Astrocyte (in vitro differentiated cells and primary cell): Measurements from ENCODE around the gene KCNK13. TPM values are rescaled to one million over a fixed set of nuclear protein-coding genes. Genes with fewer than 3 reads are reported as not detected.

Source experiments
- DNase-seq: peaks from one replicate; pipeline ENCODE4 v3.0.0-alpha.2; 2010; ENCODE audit warnings: low read depth
- FAIRE-seq: peaks from 2 replicates; lab custom pipeline; 2011; peaks lifted over from hg19 to GRCh38; lab: Jason Lieb, UNC
- H2AFZ ChIP-seq: 2 replicates; pipeline ENCODE4 v1.6.0; 2012; ENCODE audit warnings: low read depth, low read length, inconsistent platforms
- H3K27ac ChIP-seq: 2 replicates; pipeline ENCODE4 v1.5.1; 2011; ENCODE audit warnings: low read depth, low read length, inconsistent platforms
- H3K27me3 ChIP-seq: 2 replicates; pipeline ENCODE4 v1.6.0; 2011; ENCODE audit warnings: low read length, inconsistent platforms; ENCODE audit not compliant: insufficient read depth
- H3K36me3 ChIP-seq: 2 replicates; pipeline ENCODE4 v1.5.1; 2011; ENCODE audit warnings: low read length, inconsistent platforms; ENCODE audit not compliant: insufficient read depth
- H3K4me1 ChIP-seq: 2 replicates; pipeline ENCODE4 v1.5.1; 2011; ENCODE audit warnings: low read length, inconsistent platforms; ENCODE audit not compliant: insufficient read depth
- H3K4me2 ChIP-seq: 2 replicates; pipeline ENCODE4 v1.6.0; 2012; ENCODE audit warnings: low read length, inconsistent platforms
- H3K4me3 ChIP-seq: 2 replicates; pipeline ENCODE4 v1.5.1; 2011; ENCODE audit warnings: low read depth, mild to moderate bottlenecking, low read length, inconsistent platforms; ENCODE audit not compliant: insufficient read depth
- H3K79me2 ChIP-seq: 2 replicates; pipeline ENCODE4 v1.6.0; 2012; ENCODE audit warnings: mild to moderate bottlenecking, low read length, inconsistent platforms; ENCODE audit not compliant: insufficient read depth
- H3K9ac ChIP-seq: 2 replicates; pipeline ENCODE4 v1.6.0; 2012; ENCODE audit warnings: mild to moderate bottlenecking, low read length, inconsistent platforms
- H3K9me3 ChIP-seq: 2 replicates; pipeline ENCODE4 v1.5.1; 2012; ENCODE audit warnings: low read depth, mild to moderate bottlenecking, low read length, inconsistent platforms; ENCODE audit not compliant: insufficient read depth
- H4K20me1 ChIP-seq: 2 replicates; pipeline ENCODE4 v1.6.0; 2012; ENCODE audit warnings: low read length, inconsistent platforms; ENCODE audit not compliant: insufficient read depth
- H3K27ac Mint-ChIP-seq: one replicate; pipeline ENCODE4 v1.8.0; 2021; ENCODE audit warnings: mild to moderate bottlenecking, mixed read lengths; ENCODE audit not compliant: unreplicated experiment
- H3K27me3 Mint-ChIP-seq: one replicate; pipeline ENCODE4 v1.8.0; 2021; ENCODE audit warnings: low read depth, mixed read lengths; ENCODE audit not compliant: unreplicated experiment
- H3K36me3 Mint-ChIP-seq: one replicate; pipeline ENCODE4 v1.8.0; 2021; ENCODE audit warnings: low read depth, mixed read lengths; ENCODE audit not compliant: unreplicated experiment
- H3K4me1 Mint-ChIP-seq: one replicate; pipeline ENCODE4 v1.8.0; 2021; ENCODE audit warnings: low read depth, mixed read lengths; ENCODE audit not compliant: unreplicated experiment
- H3K4me3 Mint-ChIP-seq: one replicate; pipeline ENCODE4 v1.8.0; 2021; ENCODE audit warnings: mild to moderate bottlenecking, moderate library complexity, mixed read lengths; ENCODE audit not compliant: unreplicated experiment
- H3K9me3 Mint-ChIP-seq: one replicate; pipeline ENCODE4 v1.8.0; 2021; ENCODE audit warnings: mild to moderate bottlenecking, mixed read lengths; ENCODE audit not compliant: unreplicated experiment
- EZH2 ChIP-seq: IDR thresholded peaks from 2 replicates; pipeline ENCODE4 v1.6.1; 2012; ENCODE audit warnings: mild to moderate bottlenecking, low read length, inconsistent platforms; ENCODE audit not compliant: insufficient read depth
- total RNA-seq: library from RNA; stranded (reverse); gene quantifications from 2 replicates; pipeline ENCODE4 v1.2.1, GENCODE V29; 2021
- TF ChIP-seq, protein P1 (sequence below): IDR thresholded peaks from 2 replicates; pipeline ENCODE4 v1.5.1; 2011; ENCODE audit warnings: low read depth, mild to moderate bottlenecking, inconsistent platforms, low read length, moderate library complexity; ENCODE audit not compliant: insufficient read depth

Gene KCNK13
- total RNA-seq, 1 donor from 2014 or later = 0.09 TPM

DNA sequence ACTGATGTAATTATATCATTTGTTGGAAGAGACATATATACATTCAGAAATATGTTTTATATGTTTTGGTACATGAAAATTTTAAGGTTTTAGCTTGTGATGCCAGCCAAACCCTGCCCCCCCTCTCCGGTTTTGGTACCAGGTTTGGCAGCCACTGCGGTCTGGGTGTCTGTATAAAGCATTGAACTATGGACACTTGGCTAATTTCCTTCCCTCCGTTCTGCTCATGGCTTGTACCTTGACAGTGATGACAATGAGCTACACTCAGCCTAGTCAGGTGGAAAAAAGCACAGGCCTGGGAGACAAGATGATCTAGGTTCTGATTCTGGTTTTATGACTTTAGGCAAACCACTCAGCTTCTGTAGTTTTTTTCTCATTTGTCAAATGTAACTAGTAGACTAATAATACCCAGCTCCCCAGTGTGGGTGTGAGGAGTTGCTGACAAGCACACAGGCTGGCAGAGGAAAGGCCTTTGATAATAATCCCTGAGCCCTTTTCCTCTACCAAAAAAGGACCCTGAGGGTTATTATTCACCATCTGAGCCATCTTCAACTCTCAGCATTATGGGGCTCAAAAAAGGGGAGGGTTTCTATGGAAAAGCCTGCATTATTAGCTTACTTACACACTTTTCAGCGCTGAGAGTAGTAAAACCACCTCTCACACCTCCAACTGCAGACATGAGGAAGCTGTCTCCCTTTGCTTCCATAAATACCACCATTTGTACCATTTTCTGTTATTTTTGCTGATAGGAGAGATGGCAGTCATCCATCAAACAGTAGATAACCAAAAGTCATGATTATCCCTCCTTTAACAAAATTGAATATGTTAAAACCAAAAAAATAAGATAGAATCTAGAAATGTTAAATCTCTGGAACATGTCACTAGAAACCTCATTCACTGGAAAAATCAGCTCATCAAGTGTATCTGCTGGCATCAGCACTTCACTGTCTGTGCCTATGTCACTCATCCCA lies 118.3 kb downstream of the KCNK13 start:
- Histone ChIP-seq H3K4me2 (no peak overlapping the region), H2AFZ (no peak overlapping the region), H3K4me3 (no peak overlapping the region), H3K4me1 (no peaks in the 10 kb centered on the region), H3K9ac (no peak overlapping the region), H4K20me1 (no peaks in the 10 kb centered on the region), H3K79me2 (no peaks in the 10 kb centered on the region), H3K27ac (no peak overlapping the region), H3K36me3 (no peaks in the 10 kb centered on the region), H3K27me3 (peaks cover 9% of the 10 kb centered on the region), H3K9me3 (no peaks in the 10 kb centered on the region)
- Mint-ChIP-seq H3K4me1 (no peaks in the 10 kb centered on the region), H3K9me3 (no peaks in the 10 kb centered on the region), H3K4me3 (no peak overlapping the region), H3K27ac (no peak overlapping the region), H3K27me3 (peaks cover 19% of the 10 kb centered on the region), H3K36me3 (no peaks in the 10 kb centered on the region)
- FAIRE-seq (no peak), DNase-seq (no peak)
- TF ChIP-seq, protein P1, sequence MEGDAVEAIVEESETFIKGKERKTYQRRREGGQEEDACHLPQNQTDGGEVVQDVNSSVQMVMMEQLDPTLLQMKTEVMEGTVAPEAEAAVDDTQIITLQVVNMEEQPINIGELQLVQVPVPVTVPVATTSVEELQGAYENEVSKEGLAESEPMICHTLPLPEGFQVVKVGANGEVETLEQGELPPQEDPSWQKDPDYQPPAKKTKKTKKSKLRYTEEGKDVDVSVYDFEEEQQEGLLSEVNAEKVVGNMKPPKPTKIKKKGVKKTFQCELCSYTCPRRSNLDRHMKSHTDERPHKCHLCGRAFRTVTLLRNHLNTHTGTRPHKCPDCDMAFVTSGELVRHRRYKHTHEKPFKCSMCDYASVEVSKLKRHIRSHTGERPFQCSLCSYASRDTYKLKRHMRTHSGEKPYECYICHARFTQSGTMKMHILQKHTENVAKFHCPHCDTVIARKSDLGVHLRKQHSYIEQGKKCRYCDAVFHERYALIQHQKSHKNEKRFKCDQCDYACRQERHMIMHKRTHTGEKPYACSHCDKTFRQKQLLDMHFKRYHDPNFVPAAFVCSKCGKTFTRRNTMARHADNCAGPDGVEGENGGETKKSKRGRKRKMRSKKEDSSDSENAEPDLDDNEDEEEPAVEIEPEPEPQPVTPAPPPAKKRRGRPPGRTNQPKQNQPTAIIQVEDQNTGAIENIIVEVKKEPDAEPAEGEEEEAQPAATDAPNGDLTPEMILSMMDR = no peak
- no peak for TF ChIP-seq EZH2

- FAIRE-seq (no peak), DNase-seq (no peak)
- no peaks in the 10 kb centered on the region for H3K4me1 Mint-ChIP-seq
- no peaks in the 10 kb centered on the region for H3K4me1 ChIP-seq
- no peaks in the 10 kb centered on the region for H3K79me2 ChIP-seq
- no peak overlapping the region for H3K27ac Mint-ChIP-seq
- H3K27me3 Mint-ChIP-seq = peaks cover 34% of the 10 kb centered on the region
- H3K36me3 Mint-ChIP-seq = no peaks in the 10 kb centered on the region
- no peak overlapping the region for H3K9ac ChIP-seq
- H3K27ac ChIP-seq = no peak overlapping the region
- H3K27me3 ChIP-seq = peaks cover 9% of the 10 kb centered on the region
- no peaks in the 10 kb centered on the region for H3K9me3 ChIP-seq
- H3K4me2 ChIP-seq = no peak overlapping the region
- H4K20me1 ChIP-seq = no peaks in the 10 kb centered on the region
- H3K4me3 ChIP-seq = no peak overlapping the region
- TF ChIP-seq, protein P1 = no peak
- no peak for TF ChIP-seq EZH2
- no peak overlapping the region for H3K4me3 Mint-ChIP-seq
- H3K9me3 Mint-ChIP-seq = peaks cover 5% of the 10 kb centered on the region
- H3K36me3 ChIP-seq = no peaks in the 10 kb centered on the region
- no peak overlapping the region for H2AFZ ChIP-seq
These were observed 122.3 kb downstream of the KCNK13 start for GRCh38 chr14:90184094-90184493.
